Fibroblast of skin of left quadriceps (primary cell): ENCODE results near the gene AMBP.
A peak's percentile ranks its signal among the peaks of the same experiment; 100 is the strongest.
"Not testable (repeated sequence)": the region's sequence is repeated elsewhere in the genome, so short reads cannot be mapped to it uniquely, and the experiment has no call there.

ENCODE experiments used
- DNase-seq, 2 experiments: peaks; one replicate each; pipeline ENCODE4 v3.0.0-alpha.2; 2013; ENCODE audit warnings: low read depth in 2 of 2

Gene AMBP

DNA sequence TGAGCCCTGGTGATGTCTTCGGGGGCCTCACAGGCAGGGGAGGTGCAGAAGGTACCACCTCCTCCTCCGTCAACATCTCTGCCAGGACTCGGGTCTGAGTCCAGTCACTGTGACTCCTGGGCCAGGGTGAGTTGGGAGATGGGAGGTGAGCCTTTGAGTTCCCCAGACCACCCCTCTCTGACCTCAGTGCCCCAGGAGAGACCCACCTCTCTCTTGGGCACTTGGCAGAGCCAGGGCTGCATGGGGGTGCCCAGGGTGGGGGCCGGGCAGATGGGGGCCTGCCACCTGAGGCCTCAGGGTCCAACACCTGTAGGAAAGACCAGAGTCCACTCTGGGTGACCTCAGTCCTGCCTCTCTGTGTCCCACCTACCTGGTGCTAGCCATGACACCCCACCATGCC, 14.2 kb upstream of the AMBP start:
- DNase-seq = no peak

DNA sequence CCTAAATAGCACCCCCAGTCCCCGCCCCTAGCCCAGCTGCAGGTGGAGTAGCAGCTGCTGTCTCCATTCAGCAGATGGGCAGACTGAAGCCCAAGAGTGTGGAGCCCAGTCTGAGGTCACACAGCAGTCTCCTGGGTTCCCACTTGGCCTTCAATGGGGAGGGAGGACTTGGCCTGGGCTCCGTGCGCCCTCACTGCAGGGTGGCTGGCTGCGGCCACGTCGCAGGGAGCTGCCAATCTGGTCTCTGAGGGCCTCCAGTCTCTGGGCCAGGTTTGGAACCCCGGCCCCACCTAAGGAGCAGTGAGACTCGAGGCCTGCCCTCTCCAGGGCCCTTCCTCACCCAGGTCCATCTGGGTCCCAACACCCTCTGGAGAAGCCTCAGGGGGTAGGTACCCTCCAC, 13.6 kb upstream of the AMBP start:
- DNase-seq = no peak

DNA sequence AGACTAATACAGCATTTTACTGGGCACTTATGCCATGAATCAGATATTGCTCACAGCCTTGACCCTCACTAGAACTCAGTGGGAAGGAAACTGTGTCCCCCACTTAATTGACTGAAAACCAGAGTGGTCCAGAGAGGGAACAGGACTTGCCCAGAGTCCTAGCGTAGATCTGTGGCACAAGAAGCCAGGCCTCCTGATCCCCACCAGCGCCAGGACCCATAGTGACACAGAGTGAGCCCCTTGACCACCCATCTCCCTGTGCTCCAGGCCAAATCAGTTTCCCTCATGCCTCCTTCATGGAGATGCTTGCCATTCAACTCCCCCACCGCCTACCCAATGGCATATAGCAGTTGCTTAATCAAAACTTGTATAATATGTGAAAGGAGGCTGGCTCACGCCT, 12.7 kb upstream of the AMBP start:
- no peak for DNase-seq

DNA sequence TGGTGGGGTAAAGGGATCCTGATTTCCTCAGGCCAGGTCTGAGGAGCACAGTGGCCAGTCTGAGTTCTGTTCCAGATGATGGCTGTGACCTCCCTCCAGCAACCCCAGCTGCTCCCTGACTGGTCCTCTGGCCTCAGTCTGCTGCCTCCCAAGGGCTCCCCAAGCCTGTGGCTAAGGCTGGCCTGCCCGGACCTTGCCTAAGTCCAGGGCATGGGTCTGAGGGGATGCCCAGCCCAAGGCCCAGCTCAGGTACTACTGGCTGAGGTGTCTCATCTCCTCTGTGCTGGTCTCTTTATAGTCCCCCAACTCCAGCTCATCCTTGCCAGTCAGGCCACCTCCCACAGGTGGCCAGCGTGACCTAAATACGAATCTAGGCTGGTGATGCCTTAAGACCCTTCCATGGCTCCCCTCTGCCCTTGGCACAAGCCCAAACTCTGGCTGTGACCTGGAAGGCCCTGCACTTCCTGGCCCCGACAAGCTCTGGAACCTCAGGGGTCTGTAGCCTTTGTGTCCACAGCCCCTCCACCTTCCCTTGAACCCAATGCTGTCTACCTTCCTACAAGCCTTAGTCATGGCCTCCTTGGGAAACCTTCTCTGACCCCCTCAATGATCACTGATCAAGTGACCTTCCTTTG, 11.2 kb upstream of the AMBP start:
- DNase-seq = no peak

DNA sequence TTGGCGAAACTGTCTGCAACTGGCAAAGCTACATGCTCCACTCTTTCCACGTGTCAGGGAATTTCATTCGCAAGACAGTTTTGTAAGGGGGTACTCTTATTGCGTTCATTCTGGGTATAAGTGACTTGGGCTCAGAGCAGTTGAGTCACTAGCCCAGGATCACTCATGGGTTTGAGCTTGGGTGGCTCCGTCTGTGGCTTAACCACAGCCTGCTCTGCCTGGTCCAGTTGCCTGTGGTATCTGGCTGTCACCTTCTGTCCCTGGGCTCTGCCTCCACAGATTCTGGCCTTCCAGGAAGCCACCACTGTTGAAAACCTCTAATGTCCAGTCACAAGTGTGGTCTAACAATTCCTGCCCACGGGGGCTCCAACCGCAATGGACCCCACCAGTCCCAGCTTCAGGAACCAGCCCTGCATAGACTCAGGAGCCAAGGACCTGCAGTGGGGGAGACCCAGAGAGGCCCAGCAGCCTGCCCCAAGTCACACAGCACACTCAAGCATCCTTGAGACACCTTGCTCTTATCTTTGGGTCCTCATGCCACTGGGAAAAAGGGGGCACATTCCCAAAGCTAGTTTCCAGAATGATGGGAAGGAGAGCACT, 10.6 kb upstream of the AMBP start:
- DNase-seq = no peak

DNA sequence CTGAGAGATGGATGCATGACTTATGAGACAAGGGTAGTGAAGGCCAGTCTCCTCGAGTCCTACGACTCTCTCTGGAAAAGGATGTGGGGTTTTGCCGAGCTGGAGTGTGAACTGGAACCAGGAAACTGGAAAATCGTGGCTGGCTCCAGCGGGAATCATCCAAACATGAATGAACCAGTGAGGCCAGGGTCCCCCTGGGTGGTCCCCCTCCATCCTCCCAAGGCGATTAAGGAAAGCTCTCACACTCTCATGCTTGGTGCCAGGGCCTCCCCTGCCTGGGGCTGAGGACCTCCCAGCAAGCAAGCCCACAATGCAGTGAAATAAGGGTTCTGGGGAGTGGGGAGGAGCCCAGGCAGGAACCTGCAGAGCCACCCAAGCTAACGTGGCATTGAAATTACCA, 9.6 kb upstream of the AMBP start:
- no peak for DNase-seq

DNA sequence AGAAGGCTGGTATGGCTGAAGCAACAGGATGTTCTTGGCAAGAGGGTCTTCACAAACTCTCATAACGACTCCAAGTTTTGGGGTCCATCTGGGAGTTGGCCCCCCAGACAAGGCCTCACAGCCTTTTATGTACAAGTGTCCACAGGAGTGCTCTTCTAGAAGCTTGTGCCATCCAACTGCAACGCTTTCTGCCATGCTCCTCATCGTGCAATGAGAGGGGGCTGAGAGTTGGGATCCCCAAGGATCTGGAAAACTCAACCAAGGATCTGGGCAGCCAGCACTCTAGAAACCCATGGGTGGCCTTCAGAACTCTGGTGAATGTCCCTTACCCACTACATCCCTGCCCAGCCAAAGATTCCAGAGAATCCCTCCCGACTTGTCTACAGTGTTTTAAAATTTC, 8.5 kb upstream of the AMBP start:
- no peak for DNase-seq

DNA sequence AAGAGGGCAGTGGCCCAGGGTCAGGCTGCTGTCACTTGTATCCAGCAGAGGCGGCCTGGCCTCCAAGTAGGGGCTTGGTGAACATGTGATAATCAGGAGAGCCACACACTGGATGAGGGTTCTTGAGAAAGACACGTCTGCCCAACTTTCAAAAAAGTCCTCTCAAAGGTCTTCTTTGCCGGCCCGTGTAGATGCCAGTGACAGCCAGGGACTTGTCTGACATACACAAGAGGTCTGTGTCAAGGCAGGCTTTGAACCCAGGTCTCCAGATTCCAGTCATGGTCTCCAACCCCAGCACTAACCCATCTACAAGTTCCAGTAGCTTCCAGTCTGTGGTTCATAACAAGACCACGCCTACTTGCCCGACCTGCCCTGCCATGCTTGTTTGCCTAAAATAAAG, 7.9 kb upstream of the AMBP start:
- DNase-seq = no peak

DNA sequence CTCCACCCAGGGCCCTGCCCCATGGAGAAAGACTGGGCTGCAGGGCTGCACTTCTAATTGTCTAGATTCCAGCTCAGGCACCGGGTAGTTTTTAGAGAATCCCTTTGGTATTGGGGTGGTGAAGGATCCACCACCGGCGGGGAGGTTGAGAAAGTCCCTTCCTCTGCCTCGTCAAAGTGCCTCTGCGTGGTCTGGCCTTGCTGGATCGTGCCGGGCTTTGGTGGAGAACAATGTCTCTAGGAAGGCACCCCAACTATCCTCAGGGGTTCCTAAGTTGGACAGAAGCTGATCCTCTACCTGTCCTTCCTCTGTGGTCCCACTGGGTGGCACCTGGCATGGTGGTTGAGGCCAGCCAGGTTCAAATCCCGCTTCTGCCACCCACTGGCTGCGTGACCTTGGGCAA, 7.3 kb upstream of the AMBP start:
- no peak for DNase-seq

DNA sequence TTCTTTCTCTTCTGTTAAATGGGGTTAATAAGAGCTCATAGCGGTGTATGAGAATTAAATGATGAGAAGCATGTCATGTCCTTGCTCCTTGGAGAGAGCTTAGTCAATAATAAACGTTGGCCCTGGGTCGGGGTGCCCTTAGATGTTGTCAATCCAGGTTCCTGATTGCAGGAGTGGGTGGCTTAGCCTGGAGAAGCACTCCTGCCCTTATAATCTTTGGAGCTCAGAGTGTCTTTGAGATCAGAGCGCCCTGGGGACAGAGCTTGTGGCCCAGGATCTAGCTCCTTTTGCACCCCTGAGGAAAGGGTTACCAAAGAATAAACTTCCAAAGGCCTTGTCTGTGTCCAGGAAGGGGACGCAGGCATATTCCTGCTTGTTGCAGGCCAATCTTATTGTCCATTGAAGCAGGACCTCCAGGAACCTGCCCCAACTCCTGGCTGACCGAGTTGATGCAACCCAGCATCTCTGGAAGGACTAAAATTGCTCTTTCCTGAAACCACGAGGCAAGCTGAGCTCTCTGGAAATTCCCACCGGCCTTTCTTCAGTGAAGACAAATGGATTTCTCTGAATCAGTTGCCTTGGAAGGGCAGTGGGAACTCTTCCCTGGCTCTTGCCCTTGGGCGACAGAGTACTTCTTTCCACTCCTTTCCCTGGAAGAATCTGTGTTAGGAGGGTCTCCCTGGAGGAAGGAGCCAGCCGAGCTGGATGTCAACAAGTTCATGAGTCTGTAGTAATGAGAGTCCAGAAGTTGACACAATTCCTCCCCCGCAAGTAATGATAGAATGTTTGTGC, 6.4 kb upstream of the AMBP start:
- no peak for DNase-seq

DNA sequence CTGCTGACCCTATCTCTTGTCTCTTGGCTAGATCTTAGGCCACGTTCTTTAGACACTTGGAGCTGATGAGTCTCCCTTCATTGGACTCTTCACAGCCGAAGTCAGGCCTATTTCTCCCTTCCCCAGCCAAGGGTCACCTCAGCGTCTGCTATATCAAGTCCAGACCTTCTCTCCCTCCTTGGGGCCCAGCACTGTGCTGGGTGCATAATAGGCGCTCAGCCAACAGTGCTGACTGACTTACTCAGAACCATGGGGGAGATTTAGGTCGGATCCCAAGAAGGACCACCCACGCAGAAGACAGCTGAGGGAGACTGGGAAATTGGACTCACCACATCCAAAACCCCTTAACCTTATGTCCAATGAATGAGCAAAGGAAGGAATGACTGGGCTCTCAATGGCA, 5.6 kb upstream of the AMBP start:
- no peak for DNase-seq

DNA sequence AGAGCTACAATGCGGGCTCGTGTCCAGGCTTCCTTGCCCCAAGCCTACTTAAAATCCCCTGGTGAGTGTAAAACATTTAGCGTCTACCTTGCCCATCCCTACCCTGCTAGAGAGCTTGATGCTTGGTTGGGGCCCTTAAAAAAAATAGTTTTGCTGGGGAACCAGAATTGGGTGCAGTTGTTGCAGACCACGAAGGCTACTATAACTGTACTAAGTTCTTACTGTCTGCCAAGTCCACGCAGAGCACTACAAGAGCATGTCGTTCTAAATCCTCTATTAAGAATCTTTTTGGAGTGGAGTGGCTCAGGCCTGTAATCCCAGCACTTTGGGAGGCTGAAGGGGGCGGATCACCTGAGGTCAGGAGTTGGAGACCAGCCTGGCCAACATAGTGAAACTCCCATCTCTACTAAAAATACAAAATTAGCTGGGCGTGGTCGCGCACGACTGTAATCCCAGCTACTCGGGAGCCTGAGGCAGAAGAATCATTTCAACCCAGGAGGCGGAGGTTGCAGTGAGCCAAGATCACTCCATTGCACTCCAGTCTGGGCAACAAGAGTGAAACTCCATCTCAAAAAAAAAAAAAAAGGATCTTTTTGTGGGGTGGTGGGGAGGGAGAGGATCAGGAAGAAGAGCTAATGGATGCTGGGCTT, 4.8 kb upstream of the AMBP start:
- DNase-seq = not testable (repeated sequence)

DNA sequence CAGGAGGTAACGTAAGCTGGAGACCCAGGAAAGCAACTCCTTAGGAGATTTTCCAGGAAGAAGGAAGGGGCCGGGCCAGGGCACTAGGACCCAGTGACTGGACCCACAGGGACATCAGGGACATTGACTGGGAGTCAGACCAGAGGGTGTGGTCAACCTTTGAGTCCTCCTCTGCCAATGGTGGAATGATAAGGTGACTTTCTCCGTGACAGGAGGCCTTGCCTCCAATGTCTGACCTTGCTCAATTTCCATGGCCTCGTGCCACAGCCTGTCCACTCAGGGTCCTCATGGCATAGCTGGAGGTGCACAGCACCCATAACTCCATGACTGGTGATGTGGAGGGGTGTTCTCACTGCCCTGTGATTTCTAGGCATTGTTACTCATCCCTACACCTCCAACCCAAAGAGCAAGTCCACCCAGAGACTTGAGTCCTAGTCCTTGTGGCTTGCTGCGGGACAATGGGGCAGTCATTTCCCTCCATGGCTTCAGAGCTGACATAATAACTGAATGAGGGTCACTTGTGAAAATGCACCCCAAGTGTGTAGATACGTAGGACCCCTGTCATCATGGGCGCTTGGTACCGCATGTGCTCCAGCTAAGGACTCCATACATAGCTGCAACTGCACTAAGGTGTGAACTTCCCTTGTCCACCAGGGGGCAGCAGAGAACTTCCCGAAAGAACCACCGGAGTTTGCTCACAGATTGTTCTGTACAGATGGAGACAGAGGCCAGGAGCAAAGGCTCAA, 4.1 kb upstream of the AMBP start:
- peak; percentile 67 to 70 for DNase-seq

DNA sequence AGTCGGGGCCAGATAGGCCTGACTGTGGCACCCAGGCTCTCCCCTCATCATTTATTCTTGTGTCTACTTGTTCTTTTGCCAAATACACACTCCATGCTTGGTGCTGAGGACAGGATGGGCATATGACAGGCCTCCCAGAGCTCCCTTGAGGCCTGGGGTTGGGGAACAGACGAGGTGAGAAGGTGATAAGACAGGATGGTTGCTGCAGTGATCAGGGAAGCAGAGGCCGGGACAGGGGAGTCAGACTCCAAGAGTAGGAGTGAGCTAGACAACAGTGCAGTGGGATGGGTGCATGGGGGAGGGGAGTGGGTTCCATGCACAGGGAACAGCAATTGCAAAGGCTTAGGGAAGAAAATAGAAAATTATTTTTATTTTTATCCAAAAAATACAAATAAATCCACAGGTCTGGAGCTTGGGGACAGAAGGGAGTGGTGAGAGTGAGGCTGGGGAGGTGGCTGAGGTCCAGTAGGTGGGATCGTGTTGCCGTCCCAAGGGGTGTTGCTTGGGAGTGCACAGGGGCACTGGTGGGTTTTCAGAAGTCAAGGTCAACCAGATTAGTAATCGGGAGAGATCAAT, 3.4 kb upstream of the AMBP start:
- DNase-seq = no peak

DNA sequence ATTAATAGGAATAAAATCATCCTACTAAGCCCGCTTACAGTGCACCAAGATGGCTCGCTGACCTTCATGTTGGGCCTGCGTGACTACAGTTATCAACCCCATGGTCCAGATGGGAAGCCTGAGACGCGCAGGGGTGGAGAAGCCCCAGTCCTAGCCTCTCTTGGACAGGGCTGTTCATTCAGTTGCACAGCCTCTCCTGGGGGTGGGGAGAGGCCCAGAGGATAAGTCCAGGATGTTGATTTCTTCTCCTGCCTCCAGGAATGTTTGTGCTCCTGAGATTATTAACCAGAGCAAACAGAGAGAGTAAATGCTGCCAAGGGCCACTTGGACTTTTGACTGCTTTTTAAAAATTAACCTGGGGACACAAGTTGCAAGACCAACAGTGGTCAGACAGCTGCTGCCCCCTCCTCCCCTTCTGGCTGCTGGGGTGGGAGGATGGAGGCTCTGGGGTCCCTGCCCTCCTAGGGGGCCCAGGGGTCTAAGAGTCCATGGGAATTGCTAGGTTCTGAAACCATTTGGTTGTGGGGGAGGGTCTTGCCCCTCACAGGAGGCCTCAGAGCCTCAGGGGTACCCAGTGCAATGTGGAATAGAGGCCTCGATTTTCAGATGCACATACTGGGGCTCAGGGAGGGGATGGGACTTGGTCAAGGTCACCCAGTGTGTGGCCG, 2.8 kb upstream of the AMBP start:
- no peak for DNase-seq

DNA sequence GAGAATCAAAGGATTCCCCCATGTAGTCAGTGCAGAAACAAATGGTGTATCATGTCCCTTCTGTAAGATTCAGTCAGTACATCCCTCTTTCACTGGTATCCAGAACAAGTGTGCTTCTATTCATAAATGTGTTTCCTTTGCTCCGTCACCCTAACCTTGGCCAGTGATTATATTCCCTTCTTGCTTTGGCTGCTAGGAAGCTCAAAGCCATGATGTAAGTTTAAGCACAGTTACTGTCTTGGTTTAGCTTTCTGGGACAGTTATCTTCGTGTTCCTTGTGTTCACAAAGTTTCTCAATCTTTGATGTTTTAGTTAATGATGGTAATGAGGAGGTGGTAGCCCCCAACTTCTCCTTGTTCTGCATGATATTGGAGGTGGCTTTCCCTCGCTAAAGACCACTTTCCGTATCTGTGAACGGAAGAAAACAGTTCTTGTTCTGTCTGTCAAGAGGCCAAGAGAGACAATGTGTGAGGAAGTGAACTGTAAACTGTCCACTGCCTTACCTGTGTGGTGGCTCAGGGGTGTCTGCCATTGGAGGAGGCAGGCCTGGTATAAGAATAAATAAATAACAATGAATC, 2.2 kb upstream of the AMBP start:
- DNase-seq = no peak

DNA sequence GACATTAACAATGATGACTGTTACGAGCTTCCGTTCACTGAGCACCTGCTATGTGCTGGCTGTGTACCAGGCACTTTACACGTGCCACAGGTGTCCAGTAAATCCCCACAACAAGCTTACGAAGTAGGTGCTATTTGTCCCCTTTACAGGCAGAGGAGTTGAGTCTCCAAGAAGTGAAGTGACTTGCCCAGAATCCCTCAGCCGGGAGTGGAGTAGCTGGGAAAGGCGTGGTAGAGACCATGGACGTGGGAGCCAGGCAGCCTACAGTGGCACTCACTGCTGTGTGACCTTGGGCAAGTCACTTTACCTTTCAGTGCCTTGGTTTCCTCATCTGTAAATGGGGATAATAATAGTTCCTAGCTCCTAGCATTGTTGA, 669 bp upstream of the AMBP start:
- no peak for DNase-seq

DNA sequence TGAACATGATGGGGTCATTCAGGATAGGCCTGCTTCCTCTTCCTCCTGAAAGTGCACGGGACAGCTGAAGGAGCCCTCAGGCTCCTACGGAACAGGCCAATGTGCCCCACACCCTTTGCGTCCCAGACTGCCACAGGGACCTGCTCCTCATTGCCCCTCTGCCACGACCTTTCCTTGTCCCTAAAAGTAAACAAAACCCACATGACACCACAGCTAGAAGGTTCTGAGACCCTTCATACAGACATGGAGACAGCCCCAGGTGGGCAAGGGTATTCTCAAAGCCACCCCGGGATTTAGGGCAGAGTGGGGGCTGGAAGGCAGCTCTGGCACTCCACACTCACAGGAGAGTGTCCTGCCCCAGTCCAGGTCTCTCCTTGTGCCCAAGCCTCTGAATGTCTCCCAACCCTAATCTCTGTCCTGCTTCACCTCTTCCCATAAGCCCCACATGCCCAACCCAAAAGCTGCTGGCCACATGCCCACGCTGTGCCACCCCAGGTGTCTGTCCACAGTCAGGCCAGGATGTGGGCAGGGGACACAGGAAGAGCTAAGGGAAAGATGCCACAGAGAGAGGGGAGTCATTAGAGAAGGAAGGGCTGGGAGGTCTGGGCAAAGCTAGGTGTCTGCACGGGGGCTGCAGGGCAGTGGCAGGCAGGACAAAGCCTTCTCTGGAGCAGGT, 800 bp downstream of the AMBP start:
- no peak for DNase-seq

DNA sequence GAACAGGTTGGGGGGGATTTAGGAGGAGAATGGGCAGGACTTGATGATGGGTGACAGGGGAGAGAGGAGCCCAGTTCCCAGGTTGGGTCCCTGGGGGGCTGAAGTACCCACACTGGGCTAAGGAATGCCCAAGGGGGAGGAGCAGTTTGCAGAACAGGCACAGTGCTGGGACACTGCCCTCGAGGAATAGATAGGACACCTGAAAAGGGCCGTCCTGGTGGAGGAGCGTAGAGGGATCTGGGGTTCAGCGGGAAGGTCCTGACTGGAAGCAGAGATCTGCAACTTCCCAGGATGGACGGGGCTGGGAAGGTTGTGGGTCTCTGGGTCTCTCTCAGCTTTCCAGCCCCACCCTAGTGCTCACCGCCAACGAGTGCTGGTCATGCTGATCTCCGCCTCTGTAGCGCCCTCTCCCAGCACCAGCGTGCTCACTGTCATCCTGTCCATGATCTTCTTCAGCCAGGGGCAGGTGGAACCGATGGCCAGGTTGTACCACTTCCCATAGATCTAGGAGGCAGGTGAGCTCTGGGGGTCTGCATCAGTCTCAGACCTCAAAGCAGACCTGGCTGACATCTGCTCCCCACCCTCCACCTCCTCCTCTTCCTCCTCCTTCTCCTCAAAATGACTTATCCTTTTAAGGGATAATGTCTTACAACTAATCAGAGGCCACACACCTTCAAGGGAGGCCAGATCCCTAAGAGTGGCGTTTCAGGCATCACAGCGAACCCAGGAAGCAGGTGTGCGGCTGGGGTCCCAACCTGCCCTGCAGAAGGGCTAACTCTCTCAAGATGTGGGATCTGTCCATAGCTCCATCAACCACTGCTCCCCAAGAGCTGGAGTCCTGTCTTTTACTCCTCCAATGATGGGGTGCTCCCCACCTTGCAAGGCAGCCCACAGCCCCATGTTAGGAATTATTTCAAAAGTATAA, 1.6 kb downstream of the AMBP start:
- DNase-seq = no peak
